ENCODE data around the gene HYI.
"Not testable (repeated sequence)": the region's sequence is repeated elsewhere in the genome, so short reads cannot be mapped to it uniquely, and the experiment has no call there.

The HYI gene

DNA sequence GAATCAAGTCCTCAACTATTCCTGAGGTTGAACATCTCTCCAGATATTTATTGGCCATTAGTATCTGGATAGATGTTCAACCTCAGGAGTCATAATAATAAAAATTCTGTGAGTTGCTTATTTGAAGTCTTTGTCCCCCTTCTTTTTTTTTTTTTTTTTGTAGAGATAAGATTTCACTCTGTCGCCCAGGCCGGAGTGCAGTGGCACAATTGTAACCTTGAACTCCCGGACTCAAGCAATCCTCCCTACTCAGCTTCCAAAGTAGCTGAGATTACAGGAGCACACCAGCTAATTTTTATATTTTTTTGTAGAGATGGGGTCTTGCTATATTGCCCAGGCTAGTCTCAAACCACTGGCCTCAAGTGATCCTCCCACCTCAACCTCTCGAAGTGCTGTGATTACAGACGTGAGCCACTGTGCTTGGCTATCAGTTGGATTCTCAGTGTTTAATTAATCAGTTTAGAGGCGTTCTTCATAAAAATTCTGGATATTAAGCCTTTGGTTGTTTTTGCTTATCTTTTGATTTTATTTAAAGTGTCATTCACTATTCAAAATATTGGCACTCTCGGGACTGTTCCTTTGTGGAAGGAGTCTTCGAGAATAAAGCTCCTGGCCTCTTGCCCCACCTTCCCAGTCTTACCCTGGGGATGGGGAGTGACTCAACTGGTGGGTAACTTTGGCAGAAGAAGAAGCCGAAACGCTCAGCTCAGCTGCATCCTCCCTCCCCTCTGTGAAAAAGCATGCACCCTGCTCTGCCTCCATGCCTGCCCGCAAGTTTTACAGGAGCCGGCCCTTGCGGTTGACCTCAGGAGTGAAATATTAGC is 11.2 kb upstream of the HYI start:
- no peak for DNase-seq

DNA sequence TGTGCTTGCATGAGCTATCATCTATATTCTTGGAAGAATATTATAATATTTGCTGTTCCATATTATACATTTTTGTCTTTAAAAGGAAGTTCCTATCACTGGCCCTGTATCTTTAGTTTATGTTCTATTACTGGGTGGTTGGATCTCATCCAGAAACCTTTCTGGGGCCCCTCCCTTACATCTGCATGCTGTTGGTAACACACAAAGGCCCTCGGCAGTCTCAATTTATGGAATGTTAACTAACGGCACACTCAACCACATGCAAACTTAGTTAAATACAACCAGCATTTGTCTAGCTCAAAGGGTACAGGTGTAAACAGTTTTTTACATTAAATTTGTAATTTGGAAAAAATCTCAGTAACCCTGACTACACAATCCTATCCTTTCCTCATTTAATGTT is 9.7 kb upstream of the HYI start:
- DNase-seq = no peak

GRCh38 chr1:43460988-43461693 is 7.4 kb upstream of the HYI start:
- DNase-seq = no peak

GRCh38 chr1:43458379-43458778 is 4.6 kb upstream of the HYI start:
- DNase-seq = not testable (repeated sequence)

GRCh38 chr1:43455213-43455889 is 1.6 kb upstream of the HYI start:
- no peak for DNase-seq

DNA sequence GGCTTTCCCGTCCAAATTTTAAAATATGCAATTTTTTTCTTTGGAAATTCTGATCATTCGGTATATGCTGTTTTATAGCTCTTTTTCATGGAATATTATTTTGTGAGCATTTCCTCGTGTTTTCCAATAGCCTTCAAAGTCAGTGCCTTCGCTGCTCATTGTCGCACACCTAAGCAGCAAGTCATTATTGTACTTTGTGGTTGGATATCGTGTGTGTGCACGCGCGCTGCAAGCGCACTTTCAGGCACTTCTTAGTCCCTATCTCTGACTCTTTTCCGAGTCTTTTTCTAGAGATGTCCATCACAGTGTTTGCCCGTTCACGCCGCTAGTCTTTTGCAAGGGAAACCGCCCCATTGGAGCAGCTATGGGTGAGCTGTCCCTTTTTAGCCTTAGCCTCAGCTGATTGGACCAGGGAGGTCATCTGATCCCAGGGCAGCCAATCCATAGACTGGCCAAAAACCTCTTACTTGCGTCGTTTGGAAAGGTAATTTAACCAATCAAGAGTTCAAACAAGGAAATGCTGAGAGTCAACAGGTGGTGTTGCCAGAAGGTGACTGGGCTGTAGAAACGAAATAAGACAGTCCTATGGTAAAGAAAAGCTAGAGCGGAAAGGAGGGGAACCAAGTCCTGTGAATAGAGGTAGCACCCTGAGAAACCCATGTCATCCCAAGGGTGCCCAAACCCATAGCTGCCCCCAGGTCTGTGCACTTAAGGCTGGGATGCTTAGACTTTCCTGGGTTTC is 710 bp upstream of the HYI start:
- DNase-seq = peak in 2 of 4 experiments; percentile 13 to 19

DNA sequence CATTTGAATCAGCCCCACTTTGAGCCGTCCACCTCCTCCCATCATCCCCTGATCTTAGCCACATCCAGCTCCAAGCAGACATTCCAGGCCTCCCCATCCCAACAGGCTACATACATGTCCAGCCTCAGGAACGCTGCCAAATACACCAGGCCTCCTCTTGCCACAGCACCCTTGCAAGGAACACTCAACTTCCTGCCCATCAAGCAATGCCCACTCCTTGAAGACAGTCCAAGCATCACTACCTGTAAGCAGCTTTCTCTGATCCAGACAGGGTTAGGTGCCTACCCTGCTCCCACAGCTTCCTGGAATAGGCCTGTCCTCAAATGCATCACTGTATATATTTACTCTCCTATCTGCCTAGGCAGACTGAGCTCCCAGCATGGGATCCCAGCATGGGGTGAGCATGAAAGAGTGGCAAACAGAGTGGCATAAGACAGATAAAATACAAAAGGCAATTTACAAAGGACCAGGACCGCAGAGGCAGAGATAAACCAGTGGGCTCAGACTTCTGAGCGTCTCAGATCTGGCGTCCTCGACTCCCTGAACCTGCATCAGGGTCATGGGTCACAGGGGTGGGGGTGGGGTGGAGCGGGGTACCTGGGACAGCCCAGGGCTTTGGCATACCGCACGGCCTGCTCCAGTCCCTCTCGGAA is 816 bp downstream of the HYI start:
- no peak for DNase-seq

DNA sequence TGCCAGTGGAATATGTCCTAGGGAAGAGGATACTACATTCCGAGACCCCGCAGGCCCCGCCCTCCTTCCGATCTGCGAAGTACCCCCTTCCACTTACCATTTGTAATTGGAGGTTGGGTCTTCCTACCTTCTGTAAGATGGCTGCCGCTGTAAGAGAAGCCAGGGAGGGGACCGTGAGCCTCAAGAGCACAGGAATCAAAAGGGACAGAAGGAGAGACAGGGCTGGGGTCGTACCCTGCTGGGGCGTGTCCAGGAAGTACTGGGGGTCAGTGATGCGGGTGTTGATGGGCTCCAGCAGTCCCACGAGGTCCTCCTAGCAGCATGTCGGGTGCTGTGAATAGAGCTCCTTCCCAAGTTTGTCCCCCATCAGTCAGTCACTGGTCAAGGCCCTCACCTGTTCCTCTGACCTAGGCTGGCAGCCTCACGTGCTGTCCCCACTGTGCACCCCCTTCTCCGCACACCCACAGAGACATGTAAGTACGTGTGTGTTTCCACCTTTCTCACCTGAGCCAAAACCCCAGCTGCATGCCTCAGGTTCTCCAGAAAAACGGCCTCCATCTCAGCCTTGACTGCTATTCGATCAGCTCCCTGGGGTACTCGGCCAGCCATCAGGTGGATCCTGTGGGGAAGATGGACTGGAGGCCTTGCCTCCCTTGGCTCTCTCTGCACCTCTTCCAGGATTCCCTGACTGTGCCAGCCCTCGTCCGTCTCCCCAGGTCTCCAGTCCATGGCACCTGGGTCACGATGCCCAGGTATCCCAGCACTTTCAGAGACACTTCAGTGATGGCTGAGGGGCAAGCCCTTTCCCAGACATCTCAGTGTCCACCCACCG is 1.8 kb downstream of the HYI start:
- DNase-seq = no peak

DNA sequence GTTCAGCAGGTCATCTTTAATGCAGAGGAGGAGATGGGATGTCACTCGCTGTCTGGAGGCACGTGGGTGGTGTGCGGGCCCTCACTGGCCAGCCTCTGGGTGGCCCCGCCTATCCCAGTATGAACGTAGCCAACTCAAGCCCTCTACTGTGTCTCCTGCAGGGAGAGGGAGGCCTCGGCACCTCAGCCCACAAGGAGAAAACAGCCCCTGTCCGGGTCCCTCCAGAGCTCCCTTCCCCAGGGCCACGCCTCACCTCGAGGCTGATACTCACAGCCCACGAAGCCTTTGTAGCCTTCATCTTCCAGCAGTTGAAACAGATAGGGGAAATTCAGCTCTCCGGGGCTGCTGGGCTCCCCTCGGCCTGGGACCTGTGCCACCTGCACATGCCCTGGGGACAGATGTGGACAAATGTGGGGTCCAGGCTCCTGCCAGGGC is 2.6 kb downstream of the HYI start:
- DNase-seq = no peak

GRCh38 chr1:43450251-43450941 is 3.3 kb downstream of the HYI start:
- no peak for DNase-seq

- no peak for DNase-seq
These were observed 4.0 kb downstream of the HYI start for GRCh38 chr1:43449708-43450069.

DNA sequence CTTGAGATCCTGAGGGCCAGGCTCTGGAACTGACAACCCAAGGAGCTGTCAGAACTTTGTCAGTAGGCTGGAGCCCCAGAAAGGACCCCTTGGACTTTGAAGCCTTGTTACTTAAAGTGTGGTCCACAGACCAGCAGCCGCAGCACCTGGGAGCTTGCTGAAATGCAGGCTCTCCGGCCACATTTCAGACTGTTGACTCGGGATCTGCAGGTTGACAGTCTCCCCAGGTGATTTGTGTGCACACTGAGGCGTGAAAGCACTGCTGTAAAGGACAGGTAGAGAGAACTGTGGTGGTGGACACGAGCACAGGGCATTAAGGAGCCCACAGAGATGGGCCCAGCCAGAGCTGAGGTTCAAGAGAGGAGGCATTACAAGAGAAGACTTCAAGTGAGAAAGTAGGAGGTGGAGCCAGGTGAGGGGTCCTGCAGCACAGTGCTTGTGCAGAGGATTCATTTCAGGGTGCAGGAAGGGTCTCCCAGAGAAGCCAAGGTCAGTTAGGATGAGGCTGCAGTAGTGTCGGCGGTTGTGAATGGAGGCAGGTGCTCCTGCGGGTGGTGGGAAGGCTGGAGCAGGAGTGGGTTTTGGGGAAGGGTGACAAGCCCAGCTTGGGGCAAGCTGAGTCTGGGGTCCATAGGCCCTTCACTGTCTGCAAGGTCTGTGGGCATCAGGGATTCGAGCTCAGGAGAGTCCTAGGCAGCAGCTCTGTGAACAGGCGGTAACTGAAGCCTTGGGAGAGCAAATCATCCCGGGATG is 4.6 kb downstream of the HYI start:
- no peak for DNase-seq

DNA sequence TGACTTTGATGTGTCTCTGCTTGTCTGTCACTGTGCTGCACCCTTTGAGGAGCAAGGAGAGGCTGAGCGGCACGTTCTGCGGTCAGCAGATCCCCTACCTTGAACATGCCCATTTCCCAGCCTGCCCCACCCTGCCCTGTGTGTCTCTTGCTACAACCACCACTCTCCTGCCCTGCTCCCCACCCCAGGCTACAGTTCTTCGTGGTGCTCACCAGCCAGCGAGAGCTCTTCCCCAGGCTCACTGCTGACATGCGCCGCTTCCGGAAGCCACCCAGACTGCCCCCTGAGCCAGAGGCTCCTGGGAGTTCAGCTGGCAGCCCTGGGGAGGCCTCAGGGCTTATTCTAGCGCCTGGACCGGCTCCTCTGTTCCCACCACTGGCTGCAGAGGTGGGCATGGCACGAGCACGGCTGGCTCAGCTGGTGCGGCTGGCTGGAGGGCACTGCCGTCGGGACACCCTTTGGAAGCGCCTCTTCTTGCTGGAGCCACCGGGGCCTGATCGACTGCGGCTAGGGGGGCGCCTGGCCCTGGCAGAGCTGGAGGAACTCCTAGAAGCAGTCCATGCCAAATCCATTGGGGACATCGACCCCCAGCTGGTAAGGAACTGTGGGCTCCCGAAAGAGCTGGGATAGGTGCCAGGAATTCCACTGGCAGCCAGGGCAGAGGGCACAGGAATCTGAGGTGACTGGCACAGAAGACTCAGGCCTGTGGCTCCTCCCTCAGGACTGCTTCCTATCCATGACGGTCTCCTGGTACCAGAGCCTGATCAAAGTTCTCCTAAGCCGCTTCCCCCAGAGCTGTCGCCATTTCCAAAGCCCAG is 5.6 kb downstream of the HYI start:
- no peak for DNase-seq

DNA sequence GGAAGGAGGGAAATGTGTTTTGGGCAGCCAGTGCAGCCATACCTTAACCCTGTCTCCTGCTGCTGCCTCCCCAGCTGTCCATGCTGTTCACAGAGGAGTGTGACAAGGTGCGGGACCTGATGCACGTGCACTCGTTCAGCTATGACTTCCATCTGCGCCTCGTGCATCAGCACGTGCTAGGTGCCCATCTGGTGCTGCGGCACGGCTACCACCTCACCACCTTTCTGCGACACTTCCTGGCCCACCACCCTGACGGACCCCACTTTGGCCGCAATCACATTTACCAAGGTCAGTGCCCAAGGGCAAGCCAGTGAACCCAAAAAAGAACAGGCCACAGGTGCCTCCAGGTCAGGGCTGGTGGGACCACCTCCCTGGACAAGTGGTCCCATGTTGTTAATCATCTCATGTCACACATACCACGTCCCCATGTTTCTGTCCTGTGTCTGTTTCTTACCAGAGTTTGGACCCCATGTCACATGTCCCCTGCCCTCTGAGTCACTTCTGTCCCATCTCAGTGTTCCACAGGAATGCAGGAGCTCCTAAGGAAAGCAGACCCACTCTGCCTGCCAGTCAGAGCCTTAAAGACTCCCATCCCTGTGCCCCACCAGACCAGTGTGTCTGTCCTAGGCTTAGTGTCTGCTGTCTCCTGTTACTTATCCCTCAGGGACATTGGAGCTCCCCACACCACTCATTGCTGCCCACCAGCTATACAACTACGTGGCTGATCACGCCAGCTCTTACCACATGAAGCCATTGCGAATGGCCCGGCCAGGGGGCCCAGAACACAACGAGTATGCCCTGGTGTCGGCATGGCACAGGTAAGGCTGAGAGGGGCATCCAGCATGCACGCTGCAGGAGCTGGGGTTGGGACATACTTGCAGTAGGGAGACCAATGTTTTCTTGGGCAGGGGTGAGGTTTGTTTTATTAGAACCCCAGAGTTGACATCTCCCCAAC is 6.6 kb downstream of the HYI start:
- DNase-seq = no peak

DNA sequence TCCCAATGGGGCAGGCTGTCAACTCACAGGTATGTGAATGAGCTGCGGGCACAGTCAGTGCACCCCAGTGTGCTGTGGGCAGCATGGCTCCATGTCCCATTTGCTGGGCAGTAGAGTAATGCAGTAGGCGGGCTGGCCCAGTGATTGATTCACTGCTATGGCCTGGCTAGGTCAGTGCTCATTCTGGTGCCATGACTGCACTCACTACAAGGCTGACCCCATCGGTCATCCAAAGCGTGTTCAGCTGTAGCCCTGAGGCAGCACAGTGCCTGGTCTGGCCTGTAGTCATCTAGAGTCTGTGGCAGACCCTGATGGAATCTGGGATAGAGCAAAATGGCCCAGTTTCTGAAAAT is 7.4 kb downstream of the HYI start:
- DNase-seq = no peak

DNA sequence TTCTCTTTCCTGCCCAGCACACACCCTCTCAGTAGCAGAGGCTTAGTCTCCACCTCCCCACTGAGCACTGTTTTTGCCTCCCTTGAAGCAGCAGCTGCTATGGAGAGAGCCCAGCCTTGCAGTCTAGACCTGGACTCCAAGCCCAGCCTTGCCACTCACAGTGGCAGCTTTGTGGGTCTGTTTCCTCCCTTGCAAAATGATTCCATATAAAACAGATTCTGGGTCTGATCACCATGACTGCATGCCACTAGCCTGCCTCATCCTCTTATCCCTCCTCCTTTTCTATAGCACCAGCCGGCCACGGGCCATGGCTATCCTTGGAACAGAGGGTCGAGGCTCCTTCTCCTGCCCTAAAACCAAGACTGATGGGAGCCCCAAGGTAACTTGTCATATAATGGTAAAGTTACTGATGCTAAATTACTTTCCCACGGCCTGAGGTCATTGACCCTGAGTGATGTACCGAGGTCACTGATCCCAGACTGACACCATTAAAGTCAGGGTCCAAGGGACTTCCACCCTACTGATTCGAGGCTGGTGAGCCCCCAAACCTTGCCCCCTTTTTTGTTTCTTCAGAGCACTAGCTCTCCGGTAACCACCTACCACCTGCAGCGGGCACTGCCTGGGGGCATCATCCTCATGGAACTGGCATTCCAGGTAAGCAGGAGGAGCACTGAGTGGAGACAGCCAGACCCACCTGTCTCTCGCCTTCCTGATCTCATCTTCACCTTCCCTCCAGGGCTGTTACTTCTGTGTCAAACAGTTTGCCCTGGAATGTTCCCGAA is 7.9 kb downstream of the HYI start:
- DNase-seq = no peak

DNA sequence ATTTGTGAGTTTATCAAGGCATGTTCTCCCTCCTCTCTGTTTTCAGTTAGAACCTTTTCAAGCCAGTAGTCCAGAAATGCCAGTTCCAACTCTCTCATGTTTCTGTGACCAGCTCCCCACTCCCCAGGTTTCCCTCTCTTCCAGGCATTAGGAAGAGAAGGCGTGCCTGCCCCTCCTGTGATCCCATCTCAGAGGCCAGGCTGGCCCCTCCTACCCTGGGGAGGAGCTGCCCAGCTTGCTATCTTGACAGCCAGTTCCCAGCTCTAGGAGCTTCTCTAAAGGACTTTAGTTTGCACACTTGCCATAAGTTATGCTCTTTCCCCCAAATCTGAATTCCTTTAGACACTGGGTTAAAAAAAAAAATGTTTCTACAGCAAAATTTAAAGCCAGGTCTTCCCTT is 8.9 kb downstream of the HYI start:
- no peak for DNase-seq
